Fibroblast of peridontal ligament (primary cell): ENCODE data around the gene SACS.

ENCODE experiments used
- DNase-seq: peaks from one replicate; pipeline ENCODE4 v3.0.0-alpha.2; 2010; ENCODE audit errors: extremely low read depth

The SACS gene

GRCh38 chr13:23288995-23289394 lies 144.5 kb downstream of the SACS start:
- DNase-seq, result no peak

DNA sequence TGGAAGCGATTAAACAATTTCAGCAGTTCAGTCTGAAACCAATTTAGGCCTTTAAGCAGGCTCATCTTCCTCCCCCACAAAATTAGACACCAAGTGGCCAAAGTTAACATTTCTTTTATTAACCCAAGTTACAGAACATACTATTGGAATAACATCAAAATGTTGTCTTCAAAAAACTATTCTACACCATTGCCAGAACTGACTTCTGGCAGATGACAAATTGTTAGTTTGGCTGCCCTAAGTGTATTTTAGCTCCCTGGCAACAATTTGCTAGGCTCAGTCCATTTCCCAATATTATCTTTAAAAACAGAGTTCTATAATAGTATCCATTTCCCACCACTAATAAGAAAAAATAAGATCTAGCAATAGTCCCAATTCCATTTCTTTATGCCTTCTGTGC lies 144.9 kb downstream of the SACS start:
- DNase-seq, result no peak

DNA sequence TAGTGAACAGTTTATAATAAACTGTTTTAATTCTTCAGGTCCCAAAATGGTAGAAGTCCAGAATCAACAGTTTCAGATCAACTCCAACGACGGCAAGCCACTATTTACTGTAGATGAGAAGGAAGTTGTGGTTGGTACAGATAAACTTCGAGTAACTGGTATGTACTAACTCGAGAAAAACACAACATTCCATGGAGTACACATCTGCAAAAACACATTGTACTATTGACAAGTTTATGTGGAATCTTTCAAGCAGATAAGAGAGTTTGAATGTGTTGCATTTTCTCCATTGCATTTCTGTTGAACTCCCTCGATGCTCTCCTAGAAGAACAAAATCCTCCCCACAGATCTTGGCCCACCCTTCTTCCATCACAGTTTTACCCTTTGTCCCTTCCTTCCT lies 154.2 kb downstream of the SACS start:
- DNase-seq, result no peak
